Adrenal gland (tissue), 5 donors: ENCODE data around the gene SLC35G3.

Source experiments
- CTCF ChIP-seq, 6 experiments: fragments of 450-650 bp in 4 of 6; fragments of 200-600 bp in 2 of 6; sonication (generic) in 1 of 6; IDR thresholded peaks; 1 replicate in 5 of 6; 2 replicates in 1 of 6; pipeline versions ENCODE4 v1.5.1 to v1.8.0; 2016 to 2021; ENCODE audit warnings: antibody characterized with exemption in 6 of 6, mild to moderate bottlenecking in 2 of 6, moderate library complexity in 1 of 6
- POLR2A ChIP-seq, 2 donors: fragments of 450-650 bp; IDR thresholded peaks; one replicate each; pipeline ENCODE4 v1.6.1; 2017; ENCODE audit warnings: antibody characterized with exemption in 2 of 2, mild to moderate bottlenecking in 2 of 2, moderate library complexity in 1 of 2
- donor health status: DM: no; HTN: no; CAD: no.

DNA sequence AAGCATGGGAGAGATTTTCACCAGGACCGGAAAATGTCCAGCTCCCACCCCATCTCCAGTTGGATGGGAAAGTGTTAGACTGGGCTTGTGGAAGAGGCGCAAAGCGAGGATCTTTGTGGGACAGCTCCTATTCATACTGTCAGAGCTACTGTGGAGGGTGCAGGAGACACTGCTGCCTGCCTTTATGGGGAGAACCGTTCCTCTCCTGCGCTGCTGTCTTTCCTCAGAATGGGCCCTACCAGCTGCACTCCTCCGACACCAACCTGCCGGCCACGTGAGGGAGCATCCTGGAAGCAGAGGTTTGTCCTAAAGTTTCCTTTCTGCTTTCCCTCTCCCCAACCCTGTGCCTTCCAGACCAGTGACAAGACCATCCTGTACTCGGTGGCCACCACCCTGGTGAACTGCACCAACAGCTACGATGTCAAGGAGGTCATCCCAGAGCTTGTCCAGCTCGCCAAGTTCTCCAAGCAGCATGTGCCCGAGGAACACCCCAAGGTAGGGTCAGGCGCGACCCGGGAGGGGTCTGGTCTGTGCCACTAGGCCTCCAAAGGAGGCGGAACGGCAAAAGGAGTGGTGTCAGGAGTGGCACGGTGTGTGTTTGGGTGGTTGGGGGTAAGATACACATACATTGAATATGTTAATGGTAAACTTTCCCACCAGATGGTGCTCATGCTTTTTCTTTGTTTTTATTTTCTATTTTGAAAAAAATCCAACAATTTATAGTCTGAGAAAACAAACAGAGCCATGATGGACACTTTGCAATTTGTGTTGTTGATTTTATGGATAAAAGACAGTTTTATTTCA lies 23.0 kb downstream of the SLC35G3 start:
- TF ChIP-seq CTCF (IDR thresholded peaks at IDR 0.05), result peak in 5 of 6 experiments; percentile 37 to 51 (median 39)
- no peak for TF ChIP-seq POLR2A (IDR thresholded peaks at IDR 0.05)
